ENCODE results near the gene GLB1L2.
"Not testable (repeated sequence)": the region's sequence is repeated elsewhere in the genome, so short reads cannot be mapped to it uniquely, and the experiment has no call there.

Gene GLB1L2

GRCh38 chr11:134328433-134328832 is 3.4 kb upstream of the GLB1L2 start:
- DNase-seq: no peak

GRCh38 chr11:134330611-134331353 is 1.0 kb upstream of the GLB1L2 start:
- DNase-seq: no peak

GRCh38 chr11:134332189-134332631 is 422 bp downstream of the GLB1L2 start:
- DNase-seq: no peak

- no peak for DNase-seq
These were observed 994 bp downstream of the GLB1L2 start for GRCh38 chr11:134332782-134333181.

- DNase-seq: no peak
These were observed 1.5 kb downstream of the GLB1L2 start for GRCh38 chr11:134333312-134333711.

- DNase-seq: peak; percentile 7
These were observed 2.2 kb downstream of the GLB1L2 start for GRCh38 chr11:134333946-134334345.

GRCh38 chr11:134334796-134335571 is 3.2 kb downstream of the GLB1L2 start:
- no peak for DNase-seq

GRCh38 chr11:134337051-134337450 is 5.3 kb downstream of the GLB1L2 start:
- DNase-seq: no peak

GRCh38 chr11:134338068-134338467 is 6.3 kb downstream of the GLB1L2 start:
- no peak for DNase-seq

GRCh38 chr11:134338654-134339053 is 6.9 kb downstream of the GLB1L2 start:
- DNase-seq: no peak

- no peak for DNase-seq
These were observed 8.0 kb downstream of the GLB1L2 start for GRCh38 chr11:134339756-134340155.

- DNase-seq: no peak
These were observed 8.7 kb downstream of the GLB1L2 start for GRCh38 chr11:134340354-134340964.

GRCh38 chr11:134341805-134342571 is 10.2 kb downstream of the GLB1L2 start:
- no peak for DNase-seq

- DNase-seq: no peak
These were observed 11.0 kb downstream of the GLB1L2 start for GRCh38 chr11:134342572-134343340.

- DNase-seq: no peak
These were observed 11.9 kb downstream of the GLB1L2 start for GRCh38 chr11:134343646-134344045.

- not testable (repeated sequence) for DNase-seq
These were observed 12.9 kb downstream of the GLB1L2 start for GRCh38 chr11:134344497-134345236.

- no peak for DNase-seq
These were observed 13.4 kb downstream of the GLB1L2 start for GRCh38 chr11:134345237-134345550.

GRCh38 chr11:134346101-134346975 is 14.6 kb downstream of the GLB1L2 start:
- no peak for DNase-seq

- DNase-seq: no peak
These were observed 15.2 kb downstream of the GLB1L2 start for GRCh38 chr11:134346976-134347350.

GRCh38 chr11:134347441-134347840 is 15.7 kb downstream of the GLB1L2 start:
- DNase-seq: no peak

All from MV-4-11 (cell line).